HG03457 (cell line): ENCODE measurements around the gene TSPAN3.
A peak's percentile ranks its signal among the peaks of the same experiment; 100 is the strongest.

ENCODE experiments used
- ATAC-seq: cut with Tn5 transposase; IDR thresholded peaks from one replicate; pipeline ENCODE4 v1.9.1; 2021; ENCODE audit warnings: moderate number of reproducible peaks; ENCODE audit not compliant: unreplicated experiment

Gene TSPAN3

DNA sequence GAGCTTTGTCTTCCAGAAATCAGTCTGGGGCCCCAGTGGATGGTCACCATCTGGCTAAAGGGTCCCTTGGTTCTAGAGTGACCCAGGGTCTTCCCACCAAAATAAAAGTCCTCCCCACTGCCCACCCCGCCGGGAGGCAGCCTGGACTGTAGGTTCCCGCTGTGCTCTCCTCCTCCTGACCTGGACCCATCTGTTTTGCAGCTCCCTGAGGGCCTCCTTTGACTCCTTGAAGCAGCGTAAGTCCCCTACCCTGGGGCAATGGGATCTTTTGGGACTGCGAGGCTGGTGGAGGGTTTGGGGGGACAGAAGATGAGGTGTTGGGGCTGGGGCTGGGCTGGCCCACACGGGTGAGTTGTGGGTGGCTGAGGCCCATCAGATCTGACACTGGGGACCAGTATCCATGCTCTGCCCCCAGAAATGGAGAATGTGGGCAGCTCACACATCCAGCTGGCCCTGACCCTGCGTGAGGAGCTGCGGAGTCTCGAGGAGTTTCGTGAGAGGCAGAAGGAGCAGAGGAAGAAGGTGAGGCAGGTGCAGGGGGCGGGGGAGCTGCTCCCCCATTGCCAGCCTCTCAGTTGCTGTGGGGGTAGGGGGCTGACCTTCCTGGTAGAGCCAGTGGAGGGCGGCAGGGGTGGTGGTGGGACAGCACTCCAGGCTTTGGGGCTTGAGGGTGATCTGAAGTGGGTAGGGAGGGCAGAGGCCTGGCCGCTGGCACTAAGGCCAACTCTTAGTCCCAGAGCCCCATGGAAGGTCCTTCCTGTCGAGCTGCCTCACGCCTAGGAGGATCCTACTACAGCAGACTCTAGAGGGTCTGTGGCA, 45.6 kb downstream of the TSPAN3 start:
- no peak for ATAC-seq

GRCh38 chr15:77024273-77025082, 46.4 kb downstream of the TSPAN3 start:
- ATAC-seq, result no peak

- no peak for ATAC-seq
Observed at GRCh38 chr15:77023576-77024272, 47.2 kb downstream of the TSPAN3 start.

GRCh38 chr15:77022646-77023575, 48.0 kb downstream of the TSPAN3 start:
- ATAC-seq, result no peak

GRCh38 chr15:77021803-77022381, 49.0 kb downstream of the TSPAN3 start:
- ATAC-seq, result no peak

DNA sequence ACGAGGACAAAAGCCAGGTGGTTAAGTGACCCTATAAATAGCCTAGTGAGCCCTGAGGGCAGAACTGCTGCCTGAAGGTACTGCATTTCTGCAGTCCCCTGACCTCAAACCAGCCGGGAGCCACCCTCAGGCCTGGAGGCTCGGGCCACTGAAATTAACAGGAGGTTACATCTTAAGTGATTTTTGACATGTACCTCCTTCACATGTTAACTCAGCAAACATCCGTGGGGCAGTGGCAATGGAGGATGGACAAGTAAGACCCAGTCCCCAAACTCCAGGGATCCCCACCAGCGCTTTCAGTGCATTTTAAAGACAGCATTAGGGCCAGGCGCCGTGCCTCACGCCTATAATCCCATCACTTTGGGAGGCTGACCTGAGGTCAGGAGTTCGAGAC, 49.8 kb downstream of the TSPAN3 start:
- ATAC-seq, result no peak

GRCh38 chr15:77020348-77021087, 50.4 kb downstream of the TSPAN3 start:
- no peak for ATAC-seq

DNA sequence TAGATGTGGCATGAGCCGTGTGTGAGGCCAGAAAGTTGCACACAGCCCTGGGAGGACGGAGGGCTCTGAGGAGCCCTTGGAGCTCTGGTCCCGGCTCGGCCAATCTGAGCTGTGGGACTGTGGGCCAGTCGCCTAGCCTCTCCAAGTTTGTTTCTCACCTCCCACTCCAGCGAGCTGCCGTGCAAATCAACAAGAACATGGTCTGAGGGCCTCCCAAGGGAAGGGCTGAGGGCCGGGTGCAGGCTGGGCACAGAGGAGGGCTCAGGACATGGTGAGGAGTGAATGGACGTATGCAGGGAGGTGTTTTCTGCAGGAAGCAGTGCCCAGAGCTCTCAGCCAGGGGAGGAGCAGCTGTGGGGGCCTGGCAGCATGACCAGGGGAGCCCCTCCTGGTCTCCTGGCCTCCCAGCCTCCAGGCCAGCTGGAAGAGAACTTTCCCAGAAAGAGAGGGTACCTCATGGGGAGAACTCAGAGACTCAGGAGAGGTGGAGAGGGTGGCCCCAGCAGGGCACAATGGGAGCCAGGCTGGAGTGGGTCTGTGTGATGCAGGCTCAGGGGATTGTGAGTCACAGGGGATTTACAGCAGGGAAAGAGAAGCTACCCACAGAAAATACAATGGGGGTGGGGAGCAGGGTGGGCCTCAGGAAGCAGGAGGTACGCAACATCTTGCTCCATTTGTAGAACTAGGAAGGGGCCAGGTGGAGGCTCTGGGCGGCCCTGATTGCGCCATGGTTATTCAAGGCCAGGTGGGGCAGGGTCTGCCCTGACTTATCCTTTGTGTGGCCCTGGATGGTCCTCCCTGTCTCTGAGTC, 51.2 kb downstream of the TSPAN3 start:
- ATAC-seq, result no peak

GRCh38 chr15:77018796-77019505, 52.0 kb downstream of the TSPAN3 start:
- ATAC-seq, result no peak

- no peak for ATAC-seq
Observed at GRCh38 chr15:77017761-77018720, 52.9 kb downstream of the TSPAN3 start.

DNA sequence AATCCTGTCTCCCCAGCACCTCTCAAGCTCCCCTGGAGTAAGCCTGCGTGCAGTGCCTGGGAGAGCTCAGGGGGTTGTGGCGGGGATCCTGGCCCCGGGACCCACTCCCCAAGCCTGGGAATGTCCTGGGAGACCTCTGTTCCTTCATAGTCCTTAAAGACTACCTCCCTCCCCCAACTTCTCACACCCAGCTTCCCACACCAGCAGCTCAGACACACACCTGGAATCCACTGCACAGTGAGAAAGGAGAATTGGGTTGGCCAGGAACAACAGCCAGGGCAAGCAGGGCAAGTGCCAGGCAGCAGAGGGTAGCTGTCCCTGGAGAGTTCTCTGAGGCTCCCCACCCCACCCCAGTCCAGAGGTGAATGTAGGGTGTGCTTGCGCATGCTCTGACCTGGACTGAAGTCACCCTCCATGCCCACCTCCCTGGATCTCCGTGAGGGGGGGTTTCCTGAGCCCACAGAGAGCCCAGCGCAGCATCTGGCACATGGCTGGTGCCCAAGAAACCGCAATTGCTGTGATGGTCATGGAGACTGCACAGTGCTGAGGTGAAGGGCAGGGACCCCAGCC, 53.7 kb downstream of the TSPAN3 start:
- ATAC-seq, result no peak

DNA sequence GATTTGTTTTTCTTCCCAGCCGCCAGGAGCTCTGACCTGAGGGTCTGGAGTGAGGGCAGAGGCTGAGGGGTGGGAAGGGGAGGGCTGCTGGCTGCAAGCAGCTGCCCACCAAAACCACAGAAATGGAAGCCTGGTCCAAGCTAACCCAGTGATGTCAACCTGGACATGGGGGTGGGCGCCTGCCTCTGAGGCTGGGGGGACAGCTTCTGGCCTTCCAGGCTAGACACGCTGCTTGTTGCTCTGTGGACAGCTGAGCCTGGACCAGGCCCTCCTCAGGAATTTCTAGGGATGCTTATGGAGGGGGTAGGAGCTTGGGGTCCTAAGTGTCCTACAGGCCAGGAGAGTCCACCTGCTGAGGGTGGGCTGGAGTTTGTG, 54.6 kb downstream of the TSPAN3 start:
- no peak for ATAC-seq

- no peak for ATAC-seq
Observed at GRCh38 chr15:77015646-77016320, 55.1 kb downstream of the TSPAN3 start.

DNA sequence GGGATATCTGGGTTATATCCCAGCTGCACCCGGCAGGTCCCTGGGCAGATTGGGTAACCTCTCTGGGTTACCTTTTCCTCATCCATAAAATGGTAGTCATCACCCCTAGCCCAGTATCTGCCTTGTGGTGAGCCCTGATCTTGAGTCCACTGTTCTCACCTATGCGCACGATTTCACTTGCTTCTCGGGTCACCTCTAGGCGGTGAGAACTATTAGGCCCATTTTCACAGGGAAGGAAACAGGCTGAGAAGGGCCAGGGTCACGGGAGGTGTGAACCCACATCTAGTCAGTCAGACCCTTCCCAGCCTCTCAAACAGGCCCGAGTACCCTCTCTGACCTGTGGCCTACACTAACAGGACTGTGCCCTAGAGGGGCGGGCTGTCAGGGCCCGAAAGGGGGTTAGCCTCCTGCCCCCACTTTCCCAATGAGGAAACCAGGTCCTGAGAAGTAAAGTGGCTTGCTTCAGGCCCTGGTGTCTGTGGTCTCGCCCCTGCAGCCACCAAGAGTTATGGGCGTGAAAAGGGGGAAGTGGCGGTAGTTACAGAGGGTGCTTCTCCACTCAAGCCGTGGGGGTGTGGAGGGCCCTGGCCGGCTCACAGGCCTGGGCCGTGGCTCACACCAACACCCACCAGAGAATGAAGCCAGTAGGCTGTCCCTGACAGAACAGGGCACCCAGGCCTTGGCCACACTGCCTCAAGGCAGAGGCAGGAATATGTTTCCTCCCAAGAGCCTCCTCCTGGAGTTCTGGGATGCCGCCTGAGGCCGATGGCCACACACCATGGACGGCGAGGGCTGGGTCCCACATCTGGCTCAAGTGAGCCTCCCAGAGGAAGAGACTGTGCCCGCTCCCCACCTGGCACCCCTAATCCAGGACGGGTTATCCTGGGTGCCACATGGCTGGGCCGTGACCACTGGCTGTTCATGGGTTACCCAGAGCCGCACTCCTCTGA, 56.5 kb downstream of the TSPAN3 start:
- ATAC-seq, result peak; percentile 38

DNA sequence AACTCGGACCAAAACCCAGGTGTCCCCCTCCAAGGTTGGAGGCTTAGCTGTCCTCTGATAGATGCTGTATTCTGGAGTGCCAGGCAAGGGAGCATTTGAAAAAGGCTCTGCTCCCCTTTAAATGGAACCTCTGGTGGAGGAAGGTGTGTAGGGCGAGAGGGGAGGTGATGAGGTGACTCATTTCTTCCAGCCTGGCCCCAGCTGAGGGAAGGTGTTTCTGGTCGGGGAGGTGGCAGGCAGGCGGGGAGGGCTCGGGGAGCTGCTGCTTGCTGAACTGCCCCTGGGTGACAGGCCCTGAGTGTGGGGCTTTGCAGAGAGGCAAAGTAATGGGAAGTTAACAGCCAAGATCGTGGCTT, 57.2 kb downstream of the TSPAN3 start:
- peak; percentile 42 for ATAC-seq
